Mammary epithelial cell (primary cell): ENCODE measurements around the gene SLC5A6.

Experiments used
- EZH2 ChIP-seq: IDR thresholded peaks from 2 replicates; pipeline ENCODE4 v1.6.1; 2012; ENCODE audit warnings: low read length, inconsistent platforms, borderline replicate concordance
- TF ChIP-seq, protein P1 (sequence below), 2 donors: IDR thresholded peaks in 1 of 2; conservative IDR thresholded peaks in 1 of 2; 2 replicates each; pipeline ENCODE4 v1.5.1; 2011 to 2012; ENCODE audit warnings: inconsistent platforms in 2 of 2, low read length in 2 of 2, mild to moderate bottlenecking in 2 of 2, control low read depth in 1 of 2, low read depth in 1 of 2; ENCODE audit not compliant: insufficient read depth in 1 of 2; ENCODE audit errors: extremely low read depth in 1 of 2

DNA sequence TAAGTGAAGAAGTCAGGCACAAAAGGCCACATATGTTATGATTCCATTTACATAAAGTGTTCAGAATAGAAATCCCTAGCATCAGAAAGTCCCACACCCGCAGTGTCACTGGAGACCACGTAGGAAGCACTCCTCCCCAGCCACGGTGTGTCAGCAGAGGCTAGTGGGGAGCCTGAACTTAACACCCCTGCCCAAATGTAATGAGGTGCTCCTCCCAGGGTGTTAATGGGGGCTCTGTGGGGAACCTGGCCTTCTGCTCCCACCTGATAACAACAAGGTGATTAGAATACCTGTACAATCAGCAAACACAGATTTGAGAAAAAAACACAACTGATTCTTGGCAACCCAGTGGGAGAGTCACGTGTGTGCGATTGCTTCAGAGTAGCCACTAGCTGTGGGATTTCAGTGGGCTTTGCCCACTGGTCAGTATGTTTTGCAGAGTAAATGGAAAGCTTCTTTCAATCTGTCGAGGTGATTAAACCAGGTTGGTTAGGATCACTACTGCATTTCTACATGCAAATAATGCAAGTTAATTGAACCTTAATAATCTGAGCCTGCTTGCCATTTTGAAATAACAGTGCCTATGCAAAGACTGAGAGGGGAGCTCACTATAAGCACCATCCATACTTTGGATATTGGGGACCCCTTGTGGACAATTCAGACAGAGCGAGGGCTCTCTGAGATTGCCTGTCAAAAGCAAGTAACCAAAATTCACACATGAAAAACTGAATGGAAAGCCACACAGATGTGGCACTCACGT is 20.8 kb downstream of the SLC5A6 start:
- TF ChIP-seq, protein P1, sequence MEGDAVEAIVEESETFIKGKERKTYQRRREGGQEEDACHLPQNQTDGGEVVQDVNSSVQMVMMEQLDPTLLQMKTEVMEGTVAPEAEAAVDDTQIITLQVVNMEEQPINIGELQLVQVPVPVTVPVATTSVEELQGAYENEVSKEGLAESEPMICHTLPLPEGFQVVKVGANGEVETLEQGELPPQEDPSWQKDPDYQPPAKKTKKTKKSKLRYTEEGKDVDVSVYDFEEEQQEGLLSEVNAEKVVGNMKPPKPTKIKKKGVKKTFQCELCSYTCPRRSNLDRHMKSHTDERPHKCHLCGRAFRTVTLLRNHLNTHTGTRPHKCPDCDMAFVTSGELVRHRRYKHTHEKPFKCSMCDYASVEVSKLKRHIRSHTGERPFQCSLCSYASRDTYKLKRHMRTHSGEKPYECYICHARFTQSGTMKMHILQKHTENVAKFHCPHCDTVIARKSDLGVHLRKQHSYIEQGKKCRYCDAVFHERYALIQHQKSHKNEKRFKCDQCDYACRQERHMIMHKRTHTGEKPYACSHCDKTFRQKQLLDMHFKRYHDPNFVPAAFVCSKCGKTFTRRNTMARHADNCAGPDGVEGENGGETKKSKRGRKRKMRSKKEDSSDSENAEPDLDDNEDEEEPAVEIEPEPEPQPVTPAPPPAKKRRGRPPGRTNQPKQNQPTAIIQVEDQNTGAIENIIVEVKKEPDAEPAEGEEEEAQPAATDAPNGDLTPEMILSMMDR (conservative IDR thresholded peaks at IDR 0.05 in 1 of 2, IDR thresholded peaks at IDR 0.05 in 1 of 2; ENCODE audit: extremely low read depth in 1 of 2, insufficient read depth in 1 of 2, low read depth in 1 of 2, low read length in 2 of 2), result peak; percentile 64 to 67
- TF ChIP-seq EZH2, result no peak
